SK-N-MC (cell line): ENCODE measurements around the gene KIF27.
A peak's percentile ranks its signal among the peaks of the same experiment; 100 is the strongest.

Source experiments
- DNase-seq: peaks from one replicate; pipeline ENCODE4 v3.0.0-alpha.2; 2011; ENCODE audit warnings: low read depth, low spot score
- H3K27ac ChIP-seq: fragments of 200-600 bp; sonication (generic); 2 replicates; pipeline ENCODE4 v1.5.1; 2016; ENCODE audit warnings: mixed run types
- H3K36me3 ChIP-seq: fragments of 200-600 bp; sonication (generic); 2 replicates; pipeline ENCODE4 v1.6.1; 2017; ENCODE audit warnings: antibody characterized with exemption, low read length, mixed read lengths; ENCODE audit not compliant: insufficient read depth
- H3K4me3 ChIP-seq: fragments of 200-600 bp; sonication (generic); 2 replicates; pipeline ENCODE4 v1.5.1; 2016
- H3K9ac ChIP-seq: fragments of 200-600 bp; sonication (generic); 2 replicates; pipeline ENCODE4 v1.8.0; 2017; ENCODE audit warnings: mixed run types, mixed read lengths; ENCODE audit not compliant: insufficient read length
- H3K9me3 ChIP-seq: fragments of 200-600 bp; sonication (generic); 2 replicates; pipeline ENCODE4 v1.6.1; 2017; ENCODE audit warnings: low read depth, mild to moderate bottlenecking, antibody characterized with exemption, low read length, moderate library complexity, mixed read lengths
- EZH2 ChIP-seq: fragments of 200-600 bp; sonication (generic); IDR thresholded peaks from one replicate; pipeline ENCODE4 v1.6.1; 2017; ENCODE audit warnings: antibody characterized with exemption
- FOXP2 ChIP-seq: optimal IDR thresholded peaks from 2 replicates; pipeline ENCODE3; 2011; ENCODE audit warnings: mild to moderate bottlenecking, moderate library complexity; ENCODE audit not compliant: insufficient read depth; ENCODE audit errors: extremely low read length, control extremely low read depth
- POLR2AphosphoS5 ChIP-seq: IDR thresholded peaks from 2 replicates; pipeline ENCODE4 v1.6.1; 2012; ENCODE audit warnings: mild to moderate bottlenecking, low read depth, low read length, borderline replicate concordance

KIF27 gene

GRCh38 chr9:83920927-83921707 is at the start of gene KIF27:
Gene KIF27 (minus strand): TSS chr9:83921432. CDS start chr9:83915591, 5,841 bp downstream.
- no peaks in the 10 kb centered on the region for H3K36me3 ChIP-seq
- no peak for DNase-seq
- no peak for TF ChIP-seq EZH2
- peak; percentile 33 for TF ChIP-seq FOXP2
- TF ChIP-seq POLR2AphosphoS5, result peak; percentile 92
- H3K4me3 ChIP-seq, result peak within 1 kb of the TSS; percentile 85
- peak within 1 kb of the TSS; percentile 38; the same call in 1 of the 2 replicates for H3K27ac ChIP-seq
- no peaks in the 10 kb centered on the region for H3K9me3 ChIP-seq
- peak within 1 kb of the TSS; percentile 80 for H3K9ac ChIP-seq

GRCh38 chr9:83969602-83970001 is 48.4 kb upstream of the KIF27 start:
- TF ChIP-seq FOXP2 (no peak), POLR2AphosphoS5 (0 out of 2 replicates have a peak, but pooled peaks have one; percentile 12)
- no peak for DNase-seq
- peak overlapping the region; percentile 78 for H3K27ac ChIP-seq
- H3K9ac ChIP-seq, result no peak overlapping the region
- H3K4me3 ChIP-seq, result no peak overlapping the region
- no peaks in the 10 kb centered on the region for H3K9me3 ChIP-seq
- peaks cover 86% of the 10 kb centered on the region for H3K36me3 ChIP-seq

- TF ChIP-seq EZH2 (no peak), POLR2AphosphoS5 (no peak), FOXP2 (no peak)
- no peaks in the 10 kb centered on the region for H3K9me3 ChIP-seq
- no peak overlapping the region for H3K9ac ChIP-seq
- no peak overlapping the region for H3K4me3 ChIP-seq
- DNase-seq, result no peak
- peaks cover 60% of the 10 kb centered on the region for H3K36me3 ChIP-seq
- H3K27ac ChIP-seq, result peak overlapping the region; percentile 98
These were observed 45.8 kb upstream of the KIF27 start for GRCh38 chr9:83967073-83967472.

GRCh38 chr9:83966209-83966582 is 45.0 kb upstream of the KIF27 start:
- Histone ChIP-seq H3K9ac (no peak overlapping the region), H3K27ac (peak overlapping the region; percentile 98), H3K9me3 (no peaks in the 10 kb centered on the region), H3K36me3 (peaks cover 52% of the 10 kb centered on the region), H3K4me3 (no peak overlapping the region)
- no peak for DNase-seq
- TF ChIP-seq EZH2, result no peak
- TF ChIP-seq POLR2AphosphoS5, result no peak
- TF ChIP-seq FOXP2, result no peak

- H3K9me3 ChIP-seq, result no peaks in the 10 kb centered on the region
- TF ChIP-seq POLR2AphosphoS5 (peak; percentile 71), FOXP2 (no peak)
- no peak for DNase-seq
- peak overlapping the region; percentile 98 for H3K27ac ChIP-seq
- peaks cover 46% of the 10 kb centered on the region for H3K36me3 ChIP-seq
- H3K4me3 ChIP-seq, result no peak overlapping the region
- H3K9ac ChIP-seq, result peak overlapping the region; percentile 39
These were observed 44.3 kb upstream of the KIF27 start for GRCh38 chr9:83965350-83966208.

GRCh38 chr9:83964973-83965349 is 43.7 kb upstream of the KIF27 start:
- TF ChIP-seq FOXP2 (no peak), POLR2AphosphoS5 (no peak; the same call in 1 of the 2 replicates), EZH2 (no peak)
- H3K9me3 ChIP-seq, result no peaks in the 10 kb centered on the region
- peak overlapping the region; percentile 39 for H3K9ac ChIP-seq
- H3K36me3 ChIP-seq, result peaks cover 39% of the 10 kb centered on the region
- DNase-seq, result no peak
- H3K27ac ChIP-seq, result peak overlapping the region; percentile 98
- no peak overlapping the region for H3K4me3 ChIP-seq

GRCh38 chr9:83962165-83962564 is 40.9 kb upstream of the KIF27 start:
- H3K9me3 ChIP-seq, result no peaks in the 10 kb centered on the region
- no peak for TF ChIP-seq EZH2
- TF ChIP-seq FOXP2, result no peak
- no peak for TF ChIP-seq POLR2AphosphoS5
- no peak overlapping the region for H3K4me3 ChIP-seq
- H3K9ac ChIP-seq, result no peak overlapping the region
- H3K36me3 ChIP-seq, result peaks cover 11% of the 10 kb centered on the region
- no peak overlapping the region for H3K27ac ChIP-seq
- no peak for DNase-seq

- no peak for DNase-seq
- Histone ChIP-seq H3K9me3 (no peaks in the 10 kb centered on the region), H3K27ac (no peak overlapping the region), H3K4me3 (no peak overlapping the region), H3K36me3 (no peaks in the 10 kb centered on the region), H3K9ac (no peak overlapping the region)
- no peak for TF ChIP-seq EZH2
- no peak for TF ChIP-seq FOXP2
- TF ChIP-seq POLR2AphosphoS5, result no peak
These were observed 39.8 kb upstream of the KIF27 start for GRCh38 chr9:83960991-83961390.
